ENCODE data around the gene NME3.

- no peak for TF ChIP-seq ZNF383 (CRISPR knock-in tag; IDR thresholded peaks at IDR 0.05; ENCODE audit: borderline replicate concordance)
- no peak for TF ChIP-seq ZNF790 (CRISPR knock-in tag; IDR thresholded peaks at IDR 0.05; ENCODE audit: borderline replicate concordance)
Measured at GRCh38 chr16:1787056-1787321, 15.6 kb upstream of the NME3 start.

All from HepG2 (cell line).